ENCODE data around the gene CCDC172. TPM values are rescaled to one million over a fixed set of nuclear protein-coding genes. Genes with fewer than 3 reads are reported as not detected.

Gene CCDC172
- total and polyA plus RNA-seq, 2 of the 4 experiments (the other 2 are of a cell fraction): not detected

DNA sequence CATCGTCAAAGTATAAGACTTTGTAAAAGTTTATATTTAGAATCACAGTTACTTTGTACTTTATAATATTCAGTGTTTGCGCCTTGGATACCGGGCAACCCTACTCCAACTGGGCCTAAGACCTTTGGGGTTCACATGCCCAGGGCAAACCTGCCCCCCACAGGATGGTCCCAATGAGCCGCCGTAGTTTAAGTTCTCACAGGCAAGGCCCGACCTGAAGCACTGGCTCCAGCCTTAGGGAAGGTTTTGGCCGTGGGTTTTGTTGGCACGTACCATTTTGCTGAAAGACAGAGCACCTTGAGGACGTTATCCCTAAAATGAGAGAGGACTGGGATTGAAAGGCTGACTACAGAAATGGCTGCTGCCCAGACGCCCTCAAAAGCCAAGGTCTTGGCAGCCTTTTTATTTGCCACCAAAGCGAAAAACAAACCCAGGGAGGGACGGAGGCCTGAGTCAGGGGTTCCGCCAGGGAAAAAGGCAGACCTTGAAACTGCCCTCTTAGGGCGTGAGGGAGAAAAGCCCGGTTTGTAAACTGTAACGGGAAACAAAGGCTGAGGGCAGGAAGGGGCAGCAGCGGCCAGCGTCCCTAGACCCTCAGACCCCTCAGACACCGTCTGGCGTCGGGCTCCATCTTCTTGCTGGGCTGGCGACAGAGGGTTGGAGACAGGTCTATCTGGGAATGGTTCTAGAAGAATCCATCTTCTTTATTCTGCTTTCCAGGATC is at the start of gene CCDC172 (continued):
- TF ChIP-seq USF2 (IDR thresholded peaks at IDR 0.05; ENCODE audit: low read depth, low read length): no peak

DNA sequence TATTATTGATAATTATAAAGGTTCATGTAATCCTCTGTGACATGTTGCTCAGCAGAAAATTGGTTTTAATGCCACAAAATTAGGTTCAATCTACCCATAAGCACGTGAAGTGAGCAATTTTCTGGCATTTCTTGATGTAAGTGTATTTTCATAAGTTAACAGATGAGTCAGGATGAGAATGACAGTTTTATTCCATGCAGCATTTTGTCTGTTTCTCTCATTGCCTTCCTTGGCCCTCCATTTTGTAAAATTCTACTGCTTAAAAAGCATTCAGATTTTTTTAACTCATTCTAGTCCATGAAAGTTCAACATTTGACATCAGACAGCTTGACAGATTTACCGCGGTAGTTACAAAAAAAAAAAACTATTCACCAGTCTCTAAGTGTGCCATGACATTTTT is 47.3 kb upstream of the CCDC172 start:
- H3K27ac ChIP-seq (ENCODE audit: insufficient read depth, low read length): no peak overlapping the region
- no peak overlapping the region for H2BK120ac ChIP-seq (ENCODE audit: low read depth, low read length)
- ChIA-PET POLR2A (ENCODE audit: unreplicated experiment) (no interaction called here), CTCF (interaction anchor here (0.7 to 1.8 kb wide), 2 partner anchors 477 to 570 kb away, joined by 3 to 5 read pairs; no protein-coding TSS in a partner anchor)
- H3K23ac ChIP-seq (ENCODE audit: low read depth, low read length): no peak overlapping the region
- no peak for TF ChIP-seq MAFK (IDR thresholded peaks at IDR 0.05; ENCODE audit: low read depth, low read length)
- no peak overlapping the region for H3K56ac ChIP-seq (ENCODE audit: extremely low read depth, insufficient read depth, low read length)
- H2BK15ac ChIP-seq (ENCODE audit: low read depth, low read length): no peak overlapping the region
- H2AK5ac ChIP-seq (ENCODE audit: low read depth, low read length): no peak overlapping the region
- no peak overlapping the region for H2BK20ac ChIP-seq (ENCODE audit: low read depth, low read length)
- H2AK9ac ChIP-seq (replicated peaks; ENCODE audit: low read depth, low read length, poor library complexity): no peak overlapping the region
- WGBS, 2 experiments (ENCODE audit: extremely low coverage in 2 of 2, insufficient read length in 1 of 2): no CpG with 5 or more reads among the region's 3 CpGs
- no peaks in the 10 kb centered on the region for H3K36me3 ChIP-seq (ENCODE audit: control insufficient read depth, insufficient read depth, low read length)
- H3K14ac ChIP-seq (replicated peaks; ENCODE audit: low read depth, low read length): no peak overlapping the region
- H3K4ac ChIP-seq (ENCODE audit: low read depth, low read length): no peak overlapping the region
- H3K9me1 ChIP-seq (ENCODE audit: insufficient read depth, low read length): no peaks in the 10 kb centered on the region
- H3K79me1 ChIP-seq (ENCODE audit: low read depth in 1 of 2, low read length in 2 of 2): no peaks in the 10 kb centered on the region
- H4K8ac ChIP-seq (ENCODE audit: low read depth in 2 of 2, low read length in 2 of 2): no peak overlapping the region
- H3K4me2 ChIP-seq (ENCODE audit: low read depth, low read length): no peak overlapping the region
- no peaks in the 10 kb centered on the region for H4K20me1 ChIP-seq (ENCODE audit: insufficient read depth, low read length)
- H3K4me1 ChIP-seq (ENCODE audit: control insufficient read depth, insufficient read depth, low read length): no peaks in the 10 kb centered on the region; the same call in 1 of the 2 replicates
- no peak overlapping the region for H3K18ac ChIP-seq (ENCODE audit: low read depth, low read length)
- dilution Hi-C loops (cut with HindIII; ENCODE audit: low sequenced_read_pairs, unreplicated experiment) (no loop called here), intact Hi-C loops (cut with micrococcal nuclease) (loop anchor here (10.0 kb wide), 2 partner anchors 92 to 182 kb away; no protein-coding TSS in a partner anchor), in situ Hi-C loops (cut with MboI; ENCODE audit: low sequenced_read_pairs) (no loop called here)
- no peak for ATAC-seq (ENCODE audit: low read depth)
- no peak overlapping the region for H3K4me3 ChIP-seq (ENCODE audit: insufficient read depth, low read depth, low read length)
- no TSS peak for BruUV-seq (replicated peaks)
- H4K5ac ChIP-seq (ENCODE audit: low read depth, low read length): no peak overlapping the region
- peaks cover 25% of the 10 kb centered on the region for H3K27me3 ChIP-seq (ENCODE audit: control insufficient read depth, insufficient read depth, low read length)
- no peak overlapping the region for H2BK5ac ChIP-seq (ENCODE audit: low read depth, low read length, poor library complexity, severe bottlenecking)
- H3K9ac ChIP-seq (ENCODE audit: low read depth, low read length): no peak overlapping the region
- no peak overlapping the region for H4K91ac ChIP-seq (ENCODE audit: insufficient read depth, low read depth, low read length)
- no peak overlapping the region for H2AFZ ChIP-seq (replicated peaks; ENCODE audit: low read length, poor library complexity)
- no peak for DNase-seq
- H3K9me3 ChIP-seq (ENCODE audit: control insufficient read depth, insufficient read depth, low read length): no peaks in the 10 kb centered on the region

Measured in IMR-90 (cell line).